RWPE2 (cell line): ENCODE data around the gene JAM2.

Experiments used
- ATAC-seq: fragments of 200-7000 bp; cut with Tn5 transposase; 3 replicates; pipeline ENCODE4 v1.9.1; 2021; ENCODE audit warnings: low read depth
- DNase-seq: peaks from one replicate; pipeline ENCODE4 v3.0.0-alpha.2; 2020; ENCODE audit warnings: low spot score
- H3K27ac ChIP-seq: fragments of 450-650 bp; 2 replicates; pipeline ENCODE4 v1.5.1; 2017; ENCODE audit warnings: mild to moderate bottlenecking; ENCODE audit not compliant: poor library complexity, severe bottlenecking
- H3K27me3 ChIP-seq: fragments of 250-450 bp; sonication (Bioruptor Pico); 2 replicates; pipeline ENCODE4 v1.5.1; 2021; ENCODE audit warnings: mild to moderate bottlenecking, moderate library complexity; ENCODE audit not compliant: insufficient read depth, poor library complexity, severe bottlenecking
- H3K36me3 ChIP-seq: fragments of 250-450 bp; sonication (Bioruptor Pico); 2 replicates; pipeline ENCODE4 v1.5.1; 2020; ENCODE audit warnings: low read depth, mild to moderate bottlenecking, moderate library complexity
- H3K4me1 ChIP-seq: fragments of 250-450 bp; sonication (Bioruptor Pico); 2 replicates; pipeline ENCODE4 v1.5.1; 2021; ENCODE audit warnings: mild to moderate bottlenecking, moderate library complexity; ENCODE audit not compliant: insufficient read depth, poor library complexity, severe bottlenecking
- H3K4me3 ChIP-seq: fragments of 250-450 bp; sonication (Bioruptor Pico); 2 replicates; pipeline ENCODE4 v1.5.1; 2021; ENCODE audit warnings: mild to moderate bottlenecking, moderate library complexity; ENCODE audit not compliant: severe bottlenecking
- H3K9me3 ChIP-seq: fragments of 250-450 bp; sonication (Bioruptor Pico); 2 replicates; pipeline ENCODE4 v1.5.1; 2021; ENCODE audit warnings: mild to moderate bottlenecking, moderate library complexity; ENCODE audit not compliant: severe bottlenecking
- TF ChIP-seq, protein P1 (sequence below): fragments of 450-650 bp; IDR thresholded peaks from one replicate; pipeline ENCODE4 v1.5.1; 2017; ENCODE audit warnings: mild to moderate bottlenecking, moderate library complexity; ENCODE audit not compliant: poor library complexity, severe bottlenecking

JAM2 gene

DNA sequence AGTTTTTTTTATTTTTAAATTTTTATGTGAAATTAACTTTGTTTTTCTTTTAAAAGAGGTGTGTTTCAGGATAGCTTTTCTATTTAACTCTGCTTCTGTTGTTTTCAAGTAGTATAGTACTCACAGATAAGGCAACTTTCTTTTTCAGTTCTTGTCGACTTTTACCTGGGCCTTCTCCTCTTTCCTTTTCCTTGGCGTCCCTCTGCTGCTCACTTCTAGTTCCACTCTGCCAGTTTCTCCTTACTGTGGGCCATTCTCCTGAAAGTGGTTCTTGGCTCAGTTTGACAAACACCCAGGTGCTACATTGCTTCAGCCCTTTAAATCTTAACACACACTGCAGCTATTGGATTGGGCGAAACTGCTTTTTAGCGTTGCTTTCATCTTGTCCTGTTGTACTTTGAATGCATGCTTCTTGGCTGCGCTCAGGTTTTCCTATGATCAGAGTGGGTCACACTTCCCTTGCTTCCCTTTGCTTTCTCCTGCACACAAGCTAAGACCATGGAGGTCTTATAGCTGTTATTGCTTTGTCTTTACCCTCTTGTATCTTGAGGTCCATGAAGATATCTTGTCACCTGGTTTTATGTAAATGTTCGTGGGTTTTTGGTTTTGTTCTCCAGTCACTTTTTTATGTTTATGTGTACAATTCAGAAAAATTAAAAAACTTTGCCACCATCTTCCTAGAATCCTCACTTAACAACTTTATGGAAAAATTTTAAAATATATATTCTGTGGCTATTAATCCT, 117.3 kb downstream of the JAM2 start:
- Histone ChIP-seq H3K9me3 (no peaks in the 10 kb centered on the region), H3K27ac (no peak overlapping the region), H3K4me3 (no peak overlapping the region), H3K36me3 (peaks cover 46% of the 10 kb centered on the region), H3K27me3 (no peaks in the 10 kb centered on the region), H3K4me1 (no peaks in the 10 kb centered on the region)
- DNase-seq (no peak), ATAC-seq (no peak)
- TF ChIP-seq, protein P1, sequence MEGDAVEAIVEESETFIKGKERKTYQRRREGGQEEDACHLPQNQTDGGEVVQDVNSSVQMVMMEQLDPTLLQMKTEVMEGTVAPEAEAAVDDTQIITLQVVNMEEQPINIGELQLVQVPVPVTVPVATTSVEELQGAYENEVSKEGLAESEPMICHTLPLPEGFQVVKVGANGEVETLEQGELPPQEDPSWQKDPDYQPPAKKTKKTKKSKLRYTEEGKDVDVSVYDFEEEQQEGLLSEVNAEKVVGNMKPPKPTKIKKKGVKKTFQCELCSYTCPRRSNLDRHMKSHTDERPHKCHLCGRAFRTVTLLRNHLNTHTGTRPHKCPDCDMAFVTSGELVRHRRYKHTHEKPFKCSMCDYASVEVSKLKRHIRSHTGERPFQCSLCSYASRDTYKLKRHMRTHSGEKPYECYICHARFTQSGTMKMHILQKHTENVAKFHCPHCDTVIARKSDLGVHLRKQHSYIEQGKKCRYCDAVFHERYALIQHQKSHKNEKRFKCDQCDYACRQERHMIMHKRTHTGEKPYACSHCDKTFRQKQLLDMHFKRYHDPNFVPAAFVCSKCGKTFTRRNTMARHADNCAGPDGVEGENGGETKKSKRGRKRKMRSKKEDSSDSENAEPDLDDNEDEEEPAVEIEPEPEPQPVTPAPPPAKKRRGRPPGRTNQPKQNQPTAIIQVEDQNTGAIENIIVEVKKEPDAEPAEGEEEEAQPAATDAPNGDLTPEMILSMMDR = no peak

DNA sequence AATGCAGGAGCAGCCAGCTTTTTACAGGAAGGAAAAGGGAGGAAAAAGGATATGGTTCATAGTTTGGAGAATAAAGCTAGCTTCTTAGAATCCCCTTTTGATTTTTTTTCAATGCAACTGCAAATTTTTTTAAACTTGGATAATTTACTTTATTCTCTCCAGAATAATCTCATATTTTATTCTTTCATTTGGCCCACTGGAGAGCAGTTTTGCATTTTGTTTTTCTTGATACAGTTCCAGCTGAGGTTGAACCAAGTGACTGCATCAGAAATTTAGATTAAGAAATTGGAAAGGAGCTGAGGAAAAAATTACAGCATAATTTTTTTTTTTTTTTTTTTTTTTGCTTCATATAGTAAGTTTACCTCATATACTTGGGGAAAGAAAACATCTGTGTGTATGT, 118.5 kb downstream of the JAM2 start:
- H3K4me1 ChIP-seq = no peaks in the 10 kb centered on the region

DNA sequence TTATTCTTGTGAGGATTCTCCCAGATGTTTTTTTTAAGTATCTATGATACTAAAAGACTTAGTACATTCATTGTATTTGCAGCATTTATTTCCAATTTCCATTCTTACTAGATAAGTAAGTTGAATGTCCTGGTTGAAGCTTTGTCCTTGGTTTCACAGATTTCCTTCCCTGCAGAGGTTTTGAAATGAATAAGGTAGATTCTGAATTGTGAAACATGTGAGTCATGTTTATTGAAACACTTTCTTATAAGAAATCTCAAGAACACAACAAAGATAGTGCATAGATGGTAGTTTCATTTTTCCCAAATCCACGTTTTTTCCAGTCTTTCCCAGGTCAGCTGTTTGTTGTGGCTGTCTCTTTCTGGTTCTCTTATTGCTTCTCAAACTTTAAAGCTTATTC, 120.5 kb downstream of the JAM2 start:
- Histone ChIP-seq H3K27me3 (no peaks in the 10 kb centered on the region), H3K27ac (no peak overlapping the region), H3K36me3 (peaks cover 57% of the 10 kb centered on the region), H3K4me3 (no peak overlapping the region), H3K4me1 (no peaks in the 10 kb centered on the region), H3K9me3 (no peaks in the 10 kb centered on the region)
- ATAC-seq (no peak), DNase-seq (no peak)
- TF ChIP-seq, protein P1 = no peak

More for the DNA sequence above, 118.5 kb downstream of the JAM2 start:
- Histone ChIP-seq H3K4me3 (no peak overlapping the region), H3K36me3 (peaks cover 49% of the 10 kb centered on the region), H3K27ac (no peak overlapping the region), H3K9me3 (no peaks in the 10 kb centered on the region), H3K27me3 (no peaks in the 10 kb centered on the region)
- DNase-seq (no peak), ATAC-seq (no peak)
- TF ChIP-seq, protein P1 = no peak

DNA sequence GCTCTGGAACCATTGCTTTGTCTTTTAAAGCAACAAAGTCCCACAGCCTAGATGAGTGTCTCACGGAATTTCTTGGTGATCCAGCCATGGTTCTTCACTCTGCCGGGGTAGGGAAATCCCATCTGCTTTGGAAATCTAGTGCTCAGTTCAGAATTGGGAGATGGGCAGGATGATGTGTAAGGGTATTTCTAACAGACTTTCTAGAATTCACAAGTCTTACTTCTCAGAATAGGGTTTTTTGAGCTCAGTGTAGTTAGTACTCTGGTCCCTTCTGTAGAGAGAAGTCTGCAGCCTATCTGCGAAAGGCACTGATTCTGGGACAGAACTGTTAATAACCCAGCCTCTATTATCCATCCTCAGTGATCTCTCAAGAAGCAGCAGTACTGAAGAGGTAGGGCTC, 121.0 kb downstream of the JAM2 start:
- TF ChIP-seq, protein P1 = no peak
- no peak for ATAC-seq
- no peaks in the 10 kb centered on the region for H3K9me3 ChIP-seq
- H3K27me3 ChIP-seq = no peaks in the 10 kb centered on the region
- H3K4me1 ChIP-seq = no peaks in the 10 kb centered on the region
- H3K27ac ChIP-seq = no peak overlapping the region
- peaks cover 62% of the 10 kb centered on the region for H3K36me3 ChIP-seq
- H3K4me3 ChIP-seq = no peak overlapping the region
- DNase-seq = no peak

DNA sequence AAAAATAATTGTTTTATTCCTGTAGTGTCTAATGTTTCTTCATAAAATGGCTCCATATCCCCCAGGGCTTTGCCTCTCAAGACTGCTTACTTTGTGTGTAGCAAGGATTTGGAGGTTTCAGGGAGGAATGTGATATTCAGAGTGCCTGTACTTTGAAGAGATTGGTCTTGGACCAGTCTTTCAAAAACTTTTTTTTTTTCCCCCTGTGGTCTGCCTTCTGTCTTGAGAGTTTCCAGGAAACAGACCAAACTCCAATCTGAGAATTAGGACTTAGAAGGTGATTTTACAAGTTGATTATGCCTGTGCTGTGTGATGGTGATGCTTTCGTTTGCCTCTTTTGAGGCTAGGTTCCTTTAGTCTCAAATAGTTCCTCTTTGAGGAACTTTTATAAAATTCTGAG, 121.6 kb downstream of the JAM2 start:
- peaks cover 68% of the 10 kb centered on the region for H3K36me3 ChIP-seq
- TF ChIP-seq, protein P1 = no peak
- no peaks in the 10 kb centered on the region for H3K4me1 ChIP-seq
- H3K4me3 ChIP-seq = no peak overlapping the region
- H3K9me3 ChIP-seq = no peaks in the 10 kb centered on the region
- no peaks in the 10 kb centered on the region for H3K27me3 ChIP-seq
- DNase-seq = no peak
- no peak for ATAC-seq
- H3K27ac ChIP-seq = no peak overlapping the region
